ENCODE measurements around the gene CDC42SE2. TPM values are rescaled to one million over a fixed set of nuclear protein-coding genes. Genes with fewer than 3 reads are reported as not detected.

The CDC42SE2 gene
- total RNA-seq, 2 donors from 2014 or later: 51.0 to 63.5 TPM

DNA sequence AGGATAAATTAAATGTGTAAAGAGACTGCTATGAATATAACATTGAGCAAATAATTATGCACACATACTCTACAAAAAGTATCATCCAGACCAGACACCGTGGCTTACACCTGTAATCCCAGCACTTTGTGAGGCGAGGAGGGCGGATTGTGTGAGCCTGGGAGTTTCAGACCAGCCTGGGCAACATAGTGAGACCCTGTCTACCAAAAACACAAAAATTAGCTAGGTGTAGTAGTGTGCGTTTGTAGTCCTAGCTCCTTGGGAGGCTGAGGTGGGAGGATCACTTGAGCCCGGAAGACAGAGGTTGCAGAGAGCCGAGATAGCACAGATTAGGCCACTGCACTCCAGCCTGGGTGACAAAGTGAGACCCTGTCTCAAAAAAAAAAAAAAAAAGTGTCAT, 2.4 kb upstream of the CDC42SE2 start:
- DNase-seq (ENCODE audit: low spot score): no peak
- H3K27ac ChIP-seq: peak overlapping the region; percentile 19 to 57
- H3K9me3 ChIP-seq: no peaks in the 10 kb centered on the region
- no peak for TF ChIP-seq POLR2A (IDR thresholded peaks at IDR 0.05)
- TF ChIP-seq CTCF (IDR thresholded peaks at IDR 0.05): no peak
- no peaks in the 10 kb centered on the region for H3K27me3 ChIP-seq (replicated peaks; ENCODE audit: insufficient read depth)
- intact Hi-C loops (cut with DNase I): no loop called here
- peaks cover 7% of the 10 kb centered on the region for H3K4me1 ChIP-seq (replicated peaks)
- WGBS: 94% methylated on average over 6 of the region's 6 CpGs
- H3K4me3 ChIP-seq: no peak overlapping the region
- no peaks in the 10 kb centered on the region for H3K36me3 ChIP-seq

- Histone ChIP-seq H3K27ac (peak overlapping the region; percentile 92 to 93), H3K36me3 (no peaks in the 10 kb centered on the region), H3K4me1 (replicated peaks) (peaks cover 7% of the 10 kb centered on the region), H3K9me3 (no peaks in the 10 kb centered on the region), H3K27me3 (replicated peaks; ENCODE audit: insufficient read depth) (no peaks in the 10 kb centered on the region), H3K4me3 (peak overlapping the region; percentile 88 to 99)
- WGBS: 25% methylated on average over 10 of the region's 10 CpGs
- TF ChIP-seq CTCF (IDR thresholded peaks at IDR 0.05) (no peak), POLR2A (IDR thresholded peaks at IDR 0.05) (no peak), POLR2AphosphoS5 (IDR thresholded peaks at IDR 0.05) (no peak)
- intact Hi-C loops (cut with DNase I): no loop called here
- no peak for DNase-seq (ENCODE audit: low spot score)
Observed at GRCh38 chr5:131262953-131263541, 806 bp upstream of the CDC42SE2 start.

DNA sequence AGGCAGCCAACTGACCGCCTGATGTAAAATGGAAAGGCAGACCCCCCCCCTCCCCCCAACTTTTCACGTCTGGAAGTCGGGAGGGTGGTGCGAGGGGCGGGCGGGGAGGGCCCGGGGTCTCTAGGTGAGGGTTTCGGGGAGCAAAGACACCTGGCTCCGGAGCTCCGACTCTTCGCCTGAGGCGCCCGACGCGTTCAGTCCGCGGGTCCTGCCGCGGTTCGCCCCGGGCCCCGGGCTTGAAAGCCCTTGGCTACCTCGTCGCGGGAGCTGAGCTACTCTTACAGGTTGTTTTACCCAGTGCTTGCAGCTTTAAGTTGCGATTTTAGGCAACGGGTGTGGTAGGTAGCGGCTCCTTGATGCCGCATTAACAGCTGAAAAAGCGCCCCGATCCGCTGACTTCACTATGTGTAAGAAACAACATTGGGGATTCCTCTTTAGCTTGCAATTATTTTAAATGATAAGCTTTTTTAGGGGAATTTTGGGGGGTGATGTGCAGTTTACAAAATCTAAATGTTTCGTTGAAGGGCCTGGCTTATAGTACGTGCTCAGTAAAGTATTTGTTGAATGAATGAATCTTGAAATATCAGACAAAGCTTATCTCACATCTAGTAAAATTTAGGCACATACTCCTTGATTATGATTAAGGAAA, 722 bp downstream of the CDC42SE2 start:
- Histone ChIP-seq H3K36me3 (no peaks in the 10 kb centered on the region), H3K4me1 (replicated peaks) (peaks cover 7% of the 10 kb centered on the region), H3K27me3 (replicated peaks; ENCODE audit: insufficient read depth) (no peaks in the 10 kb centered on the region), H3K9me3 (no peaks in the 10 kb centered on the region), H3K27ac (peak overlapping the region; percentile 92 to 93), H3K4me3 (peak overlapping the region; percentile 88 to 99)
- 1% methylated on average over 25 of the region's 34 CpGs for WGBS
- no peak for TF ChIP-seq POLR2AphosphoS5 (IDR thresholded peaks at IDR 0.05)
- TF ChIP-seq CTCF (IDR thresholded peaks at IDR 0.05): no peak
- no peak for TF ChIP-seq POLR2A (IDR thresholded peaks at IDR 0.05)
- intact Hi-C loops (cut with DNase I): loop anchor here (2.0 kb wide), 1 partner anchor 100 kb away; the partner anchor contains the start of gene HINT1
- peak; percentile 19 for DNase-seq (ENCODE audit: low spot score)

- Histone ChIP-seq H3K4me1 (replicated peaks) (peaks cover 2% of the 10 kb centered on the region), H3K27ac (peak overlapping the region; percentile 92 to 93), H3K36me3 (no peaks in the 10 kb centered on the region), H3K4me3 (peak overlapping the region; percentile 88 to 99), H3K27me3 (replicated peaks; ENCODE audit: insufficient read depth) (no peaks in the 10 kb centered on the region), H3K9me3 (no peaks in the 10 kb centered on the region)
- 23% methylated on average over 2 of the region's 2 CpGs for WGBS
- TF ChIP-seq POLR2A (IDR thresholded peaks at IDR 0.05) (no peak), CTCF (IDR thresholded peaks at IDR 0.05) (peak in 3 of 4 experiments; percentile 36 to 63 (median 45)), POLR2AphosphoS5 (IDR thresholded peaks at IDR 0.05) (peak; percentile 66)
- peak; percentile 26 for DNase-seq (ENCODE audit: low spot score)
- intact Hi-C loops (cut with DNase I): loop anchor here (2.0 kb wide), 1 partner anchor 101 kb away; the partner anchor contains the start of gene HINT1
Observed at GRCh38 chr5:131265311-131265803, 1.5 kb downstream of the CDC42SE2 start.
